Breast epithelium (tissue), 4 donors: ENCODE measurements around the gene THRA. TPM values are rescaled to one million over a fixed set of nuclear protein-coding genes. Genes with fewer than 3 reads are reported as not detected.

Source experiments
- DNase-seq, 2 donors: peaks; one replicate each; pipeline ENCODE4 v3.0.0-alpha.2; 2019; ENCODE audit warnings: low spot score in 2 of 2
- H3K27ac ChIP-seq, 2 donors: fragments of 200-600 bp; sonication (generic) in 1 of 2; one replicate each; pipeline ENCODE4 v1.5.1; 2016 to 2019; ENCODE audit warnings: mild to moderate bottlenecking in 1 of 2
- H3K27me3 ChIP-seq, 2 donors: fragments of 200-600 bp; sonication (generic) in 1 of 2; one replicate each; pipeline versions ENCODE4 v1.5.1 to v1.6.0; 2017 to 2019; ENCODE audit warnings: control low read depth in 1 of 2, mild to moderate bottlenecking in 1 of 2
- H3K36me3 ChIP-seq: fragments of 200-600 bp; one replicate; pipeline ENCODE4 v1.5.1; 2019
- H3K4me1 ChIP-seq, 2 donors: fragments of 200-600 bp; sonication (generic); one replicate each; pipeline ENCODE4 v1.5.1; 2016 to 2019; ENCODE audit warnings: control low read depth in 1 of 2
- H3K4me3 ChIP-seq, 3 donors: fragments of 200-600 bp; sonication (generic); 1 replicate in 2 of 3; 2 replicates in 1 of 3; pipeline ENCODE4 v1.5.1; 2016 to 2019; ENCODE audit warnings: mild to moderate bottlenecking in 3 of 3, moderate library complexity in 2 of 3
- H3K9me3 ChIP-seq, 2 donors: fragments of 200-600 bp; sonication (generic) in 1 of 2; one replicate each; pipeline ENCODE4 v1.5.1; 2016 to 2019; ENCODE audit warnings: control low read depth in 1 of 2
- CTCF ChIP-seq, 3 donors: fragments of 450-650 bp; IDR thresholded peaks; one replicate each; pipeline ENCODE4 v1.5.1; 2016 to 2017; ENCODE audit warnings: antibody characterized with exemption in 3 of 3, mild to moderate bottlenecking in 3 of 3, moderate library complexity in 3 of 3
- POLR2A ChIP-seq: fragments of 450-650 bp; IDR thresholded peaks from one replicate; pipeline ENCODE4 v1.6.1; 2016; ENCODE audit warnings: antibody characterized with exemption, mild to moderate bottlenecking, moderate library complexity
- POLR2AphosphoS5 ChIP-seq, 3 donors: sonication (generic); formaldehyde crosslinking; IDR thresholded peaks; one replicate each; pipeline ENCODE4 v1.6.1; 2017; ENCODE audit warnings: antibody characterized with exemption in 3 of 3
- intact Hi-C: fragments of 100-400 bp; cut with DNase I; formaldehyde crosslinking; loops from one replicate; pipeline ENCODE4 v1.15.1; 2023; ENCODE audit warnings: low total_unique reads
- total RNA-seq, 3 donors: library from RNA; depleted of rRNA; stranded (reverse); fragments of >200 nt; gene quantifications; one replicate each; pipeline ENCODE4 v1.1.0, GENCODE V29; 2016

THRA gene
- total RNA-seq, 3 donors from 2014 or later: 41.6 to 61.0 (median 48.1) TPM

- Histone ChIP-seq H3K27me3 (no peaks in the 10 kb centered on the region), H3K9me3 (no peaks in the 10 kb centered on the region), H3K4me3 (no peak overlapping the region), H3K27ac (peak overlapping the region in 1 of 2 donors; percentile 32), H3K36me3 (no peaks in the 10 kb centered on the region), H3K4me1 (peaks cover 8 to 18% of the 10 kb centered on the region in 2 donors)
- DNase-seq: no peak
- intact Hi-C loops: loop anchor here (10.0 kb wide), 1 partner anchor 53 kb away; no protein-coding TSS in a partner anchor
- no peak for TF ChIP-seq POLR2AphosphoS5 (IDR thresholded peaks at IDR 0.05)
- no peak for TF ChIP-seq CTCF (IDR thresholded peaks at IDR 0.05)
- no peak for TF ChIP-seq POLR2A
Measured at GRCh38 chr17:40061609-40062038, 1.1 kb upstream of the THRA start.

GRCh38 chr17:40063187-40063771 lies 514 bp downstream of the THRA start:
- H3K4me1 ChIP-seq: peaks cover 8 to 18% of the 10 kb centered on the region in 2 donors
- H3K27ac ChIP-seq: peak overlapping the region; percentile 96 to 98
- no peaks in the 10 kb centered on the region for H3K9me3 ChIP-seq
- TF ChIP-seq CTCF (IDR thresholded peaks at IDR 0.05) (no peak), POLR2AphosphoS5 (IDR thresholded peaks at IDR 0.05) (peak in 1 of 3 donors; percentile 9)
- peak overlapping the region; percentile 87 to 100 (median 100) for H3K4me3 ChIP-seq
- no peaks in the 10 kb centered on the region for H3K27me3 ChIP-seq
- H3K36me3 ChIP-seq: no peaks in the 10 kb centered on the region
- intact Hi-C loops: loop anchor here (10.0 kb wide), 1 partner anchor 52 kb away; no protein-coding TSS in a partner anchor
- no peak for DNase-seq

GRCh38 chr17:40063901-40064531 lies 1.3 kb downstream of the THRA start:
- DNase-seq: no peak
- intact Hi-C loops: loop anchor here (10.0 kb wide), 1 partner anchor 51 kb away; no protein-coding TSS in a partner anchor

GRCh38 chr17:40064971-40065768 lies 2.4 kb downstream of the THRA start:
- H3K9me3 ChIP-seq: no peaks in the 10 kb centered on the region
- intact Hi-C loops: loop anchor here (10.0 kb wide), 1 partner anchor 50 kb away; no protein-coding TSS in a partner anchor
- peaks cover 12 to 27% of the 10 kb centered on the region in 2 donors for H3K4me1 ChIP-seq
- H3K27me3 ChIP-seq: no peaks in the 10 kb centered on the region
- TF ChIP-seq POLR2AphosphoS5 (IDR thresholded peaks at IDR 0.05) (no peak), POLR2A (no peak), CTCF (IDR thresholded peaks at IDR 0.05) (no peak)
- no peaks in the 10 kb centered on the region for H3K36me3 ChIP-seq
- DNase-seq: no peak
- peak overlapping the region; percentile 96 to 98 for H3K27ac ChIP-seq
- H3K4me3 ChIP-seq: peak overlapping the region; percentile 87 to 100 (median 100)

More at GRCh38 chr17:40063901-40064531, 1.3 kb downstream of the THRA start:
- TF ChIP-seq POLR2AphosphoS5 (IDR thresholded peaks at IDR 0.05) (peak in 2 of 3 donors; percentile 4 to 18), POLR2A (no peak), CTCF (IDR thresholded peaks at IDR 0.05) (no peak)
- Histone ChIP-seq H3K27me3 (no peaks in the 10 kb centered on the region), H3K36me3 (no peaks in the 10 kb centered on the region), H3K4me3 (peak overlapping the region; percentile 87 to 100 (median 100)), H3K4me1 (peaks cover 8 to 18% of the 10 kb centered on the region in 2 donors), H3K9me3 (no peaks in the 10 kb centered on the region), H3K27ac (peak overlapping the region; percentile 96 to 98)
